Bronchial epithelial cell (primary cell): ENCODE measurements around the gene ACTR10. TPM values are rescaled to one million over a fixed set of nuclear protein-coding genes. Genes with fewer than 3 reads are reported as not detected.
A peak's percentile ranks its signal among the peaks of the same experiment; 100 is the strongest.

Experiments
- DNase-seq: peaks from one replicate; pipeline ENCODE4 v3.0.0-alpha.2; 2010; ENCODE audit warnings: low read depth
- FAIRE-seq: peaks from 2 replicates; lab custom pipeline; 2011; peaks lifted over from hg19 to GRCh38; lab: Jason Lieb, UNC
- H3K27me3 ChIP-seq: 2 replicates; pipeline ENCODE4 v1.5.1; 2011; ENCODE audit warnings: low read length; ENCODE audit not compliant: control insufficient read depth, insufficient read depth
- H3K36me3 ChIP-seq: 2 replicates; pipeline ENCODE4 v1.5.1; 2011; ENCODE audit warnings: low read length; ENCODE audit not compliant: control insufficient read depth, insufficient read depth
- H3K4me3 ChIP-seq: 2 replicates; pipeline ENCODE4 v1.5.1; 2011; ENCODE audit warnings: mild to moderate bottlenecking, low read depth, low read length, control low read depth
- total RNA-seq: library from RNA; depleted of rRNA; stranded (reverse); fragments of >200 nt; gene quantifications from 2 replicates; pipeline ENCODE4 v1.2.1, GENCODE V29; 2014
- TF ChIP-seq, protein P1 (sequence below): IDR thresholded peaks from 2 replicates; pipeline ENCODE4 v1.5.1; 2011; ENCODE audit warnings: mild to moderate bottlenecking, moderate library complexity, low read length, control low read depth, inconsistent platforms; ENCODE audit not compliant: insufficient read depth, severe bottlenecking

Gene ACTR10
- total RNA-seq, 1 donor from 2014 or later, result 31.6 TPM

DNA sequence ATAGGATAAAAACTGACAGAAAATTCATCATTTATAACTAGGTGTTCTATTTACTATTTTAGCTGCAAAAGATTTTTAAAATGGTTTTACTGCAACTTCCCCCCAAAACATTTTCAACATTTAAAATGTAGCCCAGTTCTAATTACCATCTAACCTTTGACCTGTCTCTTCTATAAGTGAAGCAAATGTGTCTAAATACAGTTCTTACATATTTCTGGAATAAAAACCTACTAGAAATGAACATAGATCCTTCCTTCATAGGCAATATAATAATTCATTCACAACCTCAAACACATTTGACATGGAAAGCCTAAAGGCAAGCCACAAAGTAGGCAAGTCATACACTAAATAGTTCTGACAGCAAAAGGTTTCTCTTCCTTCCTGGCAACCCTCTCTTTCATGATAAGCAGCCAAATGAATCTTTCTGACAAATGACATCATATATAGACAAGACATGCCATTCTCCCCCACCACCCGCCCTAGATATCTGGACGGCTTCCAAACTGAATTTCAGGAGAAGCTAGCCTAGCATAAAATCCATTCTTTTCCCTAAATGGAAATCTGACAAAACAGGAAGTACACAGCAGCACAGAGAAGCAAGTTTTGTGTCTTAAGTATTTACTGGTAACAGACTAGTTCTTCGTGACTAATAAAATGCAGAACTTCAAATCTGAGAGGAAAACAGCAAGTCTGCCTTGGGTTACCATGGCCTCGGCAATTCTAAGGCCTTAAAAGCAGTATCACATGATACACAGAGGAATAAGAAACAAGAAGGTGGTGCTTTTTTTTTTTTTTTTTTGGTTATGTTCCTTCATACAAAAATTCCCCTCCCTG is 81.2 kb downstream of the ACTR10 start:
- FAIRE-seq, result no peak
- DNase-seq, result peak; percentile 88
- TF ChIP-seq, protein P1, sequence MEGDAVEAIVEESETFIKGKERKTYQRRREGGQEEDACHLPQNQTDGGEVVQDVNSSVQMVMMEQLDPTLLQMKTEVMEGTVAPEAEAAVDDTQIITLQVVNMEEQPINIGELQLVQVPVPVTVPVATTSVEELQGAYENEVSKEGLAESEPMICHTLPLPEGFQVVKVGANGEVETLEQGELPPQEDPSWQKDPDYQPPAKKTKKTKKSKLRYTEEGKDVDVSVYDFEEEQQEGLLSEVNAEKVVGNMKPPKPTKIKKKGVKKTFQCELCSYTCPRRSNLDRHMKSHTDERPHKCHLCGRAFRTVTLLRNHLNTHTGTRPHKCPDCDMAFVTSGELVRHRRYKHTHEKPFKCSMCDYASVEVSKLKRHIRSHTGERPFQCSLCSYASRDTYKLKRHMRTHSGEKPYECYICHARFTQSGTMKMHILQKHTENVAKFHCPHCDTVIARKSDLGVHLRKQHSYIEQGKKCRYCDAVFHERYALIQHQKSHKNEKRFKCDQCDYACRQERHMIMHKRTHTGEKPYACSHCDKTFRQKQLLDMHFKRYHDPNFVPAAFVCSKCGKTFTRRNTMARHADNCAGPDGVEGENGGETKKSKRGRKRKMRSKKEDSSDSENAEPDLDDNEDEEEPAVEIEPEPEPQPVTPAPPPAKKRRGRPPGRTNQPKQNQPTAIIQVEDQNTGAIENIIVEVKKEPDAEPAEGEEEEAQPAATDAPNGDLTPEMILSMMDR, result no peak
- no peaks in the 10 kb centered on the region for H3K27me3 ChIP-seq
- peaks cover 3% of the 10 kb centered on the region for H3K36me3 ChIP-seq
- no peak overlapping the region for H3K4me3 ChIP-seq

DNA sequence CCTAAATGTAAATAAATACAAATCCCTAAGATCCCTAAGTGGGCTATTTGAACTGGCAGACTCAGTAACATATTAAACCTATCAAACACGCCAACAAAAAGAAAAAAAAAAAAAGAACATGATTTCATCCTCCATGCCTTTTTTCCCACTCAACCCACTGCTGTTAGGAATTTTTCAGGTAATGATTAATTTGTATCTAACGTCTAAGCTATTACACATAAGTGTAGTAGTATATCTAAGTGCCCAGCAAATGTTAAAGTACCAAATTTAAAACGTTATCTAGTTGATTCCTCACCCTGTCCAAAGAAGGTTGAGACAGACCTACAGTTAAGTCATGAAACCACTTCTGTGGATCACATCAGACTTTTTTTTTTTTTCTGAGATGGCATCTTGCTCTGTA is 82.0 kb downstream of the ACTR10 start:
- H3K36me3 ChIP-seq, result peaks cover 3% of the 10 kb centered on the region
- FAIRE-seq, result no peak
- TF ChIP-seq, protein P1, result no peak

DNA sequence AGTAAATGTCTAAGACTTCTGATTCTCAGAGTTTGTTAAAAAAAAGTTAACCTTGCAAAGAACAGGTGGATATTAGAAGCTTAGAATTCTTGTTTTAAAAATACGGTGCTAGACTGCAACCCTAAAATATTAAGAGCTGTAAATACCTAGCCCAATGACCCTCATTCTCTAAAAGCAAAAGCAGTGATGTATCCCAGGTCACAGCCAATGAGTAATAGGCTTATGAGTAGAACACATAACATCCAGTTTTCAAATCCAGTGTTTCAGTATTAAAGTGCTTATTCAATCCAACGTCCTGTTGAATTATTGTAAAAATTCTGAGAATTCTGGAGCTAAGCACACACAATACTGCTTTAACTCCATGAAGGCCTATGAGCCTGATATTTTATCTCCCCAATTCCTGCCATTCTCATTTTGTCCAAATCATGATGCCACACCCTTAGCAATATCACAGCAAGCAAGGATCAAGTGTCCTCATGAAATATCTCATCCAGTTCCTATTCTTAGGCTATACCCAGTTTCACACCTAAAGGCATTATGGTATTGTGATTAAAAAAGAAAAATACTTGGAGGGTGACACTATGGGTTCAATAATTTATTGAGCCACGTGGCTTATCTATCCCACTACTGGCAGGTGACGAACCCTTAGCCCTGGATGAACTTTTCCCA is 83.1 kb downstream of the ACTR10 start:
- H3K4me3 ChIP-seq, result no peak overlapping the region
- DNase-seq, result no peak
- no peaks in the 10 kb centered on the region for H3K27me3 ChIP-seq
- H3K36me3 ChIP-seq, result peaks cover 3% of the 10 kb centered on the region
- TF ChIP-seq, protein P1, result no peak
- FAIRE-seq, result no peak

More for the DNA sequence above, 82.0 kb downstream of the ACTR10 start:
- no peak overlapping the region for H3K4me3 ChIP-seq
- no peak for DNase-seq
- H3K27me3 ChIP-seq, result no peaks in the 10 kb centered on the region

GRCh38 chr14:58283730-58284129 is 83.8 kb downstream of the ACTR10 start:
- TF ChIP-seq, protein P1, result no peak
- Histone ChIP-seq H3K36me3 (peaks cover 2% of the 10 kb centered on the region), H3K4me3 (no peak overlapping the region), H3K27me3 (no peaks in the 10 kb centered on the region)
- FAIRE-seq (no peak), DNase-seq (no peak)

- Histone ChIP-seq H3K4me3 (no peak overlapping the region), H3K36me3 (peaks cover 3% of the 10 kb centered on the region), H3K27me3 (no peaks in the 10 kb centered on the region)
- DNase-seq (no peak), FAIRE-seq (no peak)
- TF ChIP-seq, protein P1, result no peak
These were observed 85.2 kb downstream of the ACTR10 start for GRCh38 chr14:58285132-58285531.

Other genes starting within 250 kb of the ACTR10 start
- under 0.01 and 0.51 TPM in 2 replicates for gene ARMH4, start 47.9 kb upstream of the ACTR10 start, total RNA-seq
- 76.1 and 90.9 TPM in 2 replicates for gene PSMA3, start 44.7 kb downstream of the ACTR10 start, total RNA-seq
- gene ARID4A, start 98.4 kb downstream of the ACTR10 start, total RNA-seq, result 4.5 and 7.2 TPM in 2 replicates
- not detected in 2 replicates for gene TOMM20L, start 195.8 kb downstream of the ACTR10 start, total RNA-seq
- 15.5 and 18.3 TPM in 2 replicates for gene TIMM9, start 227.4 kb downstream of the ACTR10 start, total RNA-seq
- gene KIAA0586, start 227.6 kb downstream of the ACTR10 start, total RNA-seq, result 6.0 and 8.7 TPM in 2 replicates